Upper lobe of left lung (tissue), 4 donors: ENCODE measurements around the gene SELENOS.

Experiments
- CTCF ChIP-seq, 6 experiments: fragments of 450-650 bp in 4 of 6; fragments of 200-600 bp in 2 of 6; sonication (generic) in 2 of 6; IDR thresholded peaks; one replicate each; pipeline ENCODE4 v1.5.1; 2016 to 2019; ENCODE audit warnings: antibody characterized with exemption in 6 of 6
- POLR2A ChIP-seq, 4 donors: fragments of 450-650 bp; IDR thresholded peaks; one replicate each; pipeline ENCODE4 v1.5.1; 2016 to 2017; ENCODE audit warnings: antibody characterized with exemption in 4 of 4, mild to moderate bottlenecking in 2 of 4

- no peak for TF ChIP-seq CTCF (IDR thresholded peaks at IDR 0.05)
- TF ChIP-seq POLR2A (IDR thresholded peaks at IDR 0.05), result no peak
Observed at GRCh38 chr15:101250341-101250831, 26.9 kb downstream of the SELENOS start.
